Measurements from ENCODE around the gene RIMBP3B.
"Not testable (repeated sequence)": the region's sequence is repeated elsewhere in the genome, so short reads cannot be mapped to it uniquely, and the experiment has no call there.

Gene RIMBP3B

DNA sequence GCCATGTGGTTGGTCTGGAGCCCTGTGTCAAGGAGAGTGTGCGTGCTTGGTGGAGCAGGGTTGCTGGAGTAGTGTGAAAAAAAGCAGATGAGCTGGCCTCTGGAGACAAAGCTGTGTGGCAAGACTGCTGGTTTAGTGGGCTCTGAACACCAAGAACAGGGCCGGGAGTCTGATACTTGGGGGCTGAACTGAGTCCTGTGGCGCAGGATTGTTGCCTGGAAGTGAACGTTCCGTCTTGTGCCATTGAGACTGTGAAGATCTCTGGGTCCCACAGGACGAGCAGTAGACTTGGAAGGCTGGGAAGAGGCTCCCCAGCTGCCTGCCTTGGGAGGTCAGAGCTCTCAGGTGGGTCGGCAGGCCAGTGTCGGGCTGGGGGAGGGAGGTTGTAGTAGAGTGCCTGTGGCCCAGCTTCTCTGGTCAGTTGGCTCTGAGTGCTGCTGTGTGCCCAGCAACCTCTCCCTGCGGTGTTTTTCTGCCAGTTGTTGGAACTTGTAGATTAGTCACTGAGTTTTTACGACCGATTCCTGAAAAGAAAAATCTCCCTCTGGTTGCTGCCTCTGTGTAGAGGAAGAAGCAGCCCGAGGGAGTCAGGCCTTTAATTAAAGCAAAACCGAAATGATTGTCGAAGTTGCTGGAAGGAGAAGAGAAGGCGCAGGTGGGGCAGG, 35.6 kb downstream of the RIMBP3B start:
- DNase-seq = not testable (repeated sequence)

DNA sequence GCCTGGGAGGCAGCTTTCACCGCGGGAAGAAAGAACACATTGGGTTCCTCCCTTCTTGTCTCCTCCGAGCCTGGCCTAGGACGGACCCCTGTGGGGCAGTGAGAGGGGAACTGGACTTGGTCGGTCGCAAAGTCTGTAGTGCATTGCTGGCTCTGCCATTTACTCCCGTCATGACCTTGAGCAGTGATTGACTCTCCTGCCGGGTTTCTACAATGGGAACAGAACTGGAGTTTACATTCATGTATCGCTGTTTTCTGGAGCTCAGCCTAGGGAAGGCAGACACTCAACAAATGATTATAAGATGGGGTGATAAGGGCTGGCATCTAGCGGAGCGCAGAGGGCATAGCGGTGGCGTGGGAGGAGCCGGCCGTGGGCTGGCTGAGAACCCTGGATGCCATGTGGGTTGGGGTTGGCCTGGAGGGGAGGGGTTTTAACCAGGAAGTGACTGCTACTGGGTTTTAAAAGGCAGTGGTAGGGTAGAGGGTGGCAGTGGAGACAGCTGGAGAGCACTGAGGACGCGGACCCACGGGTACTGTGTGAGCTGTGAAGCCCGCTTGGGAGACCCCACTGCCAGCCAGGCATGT, 36.7 kb downstream of the RIMBP3B start:
- DNase-seq = not testable (repeated sequence)

DNA sequence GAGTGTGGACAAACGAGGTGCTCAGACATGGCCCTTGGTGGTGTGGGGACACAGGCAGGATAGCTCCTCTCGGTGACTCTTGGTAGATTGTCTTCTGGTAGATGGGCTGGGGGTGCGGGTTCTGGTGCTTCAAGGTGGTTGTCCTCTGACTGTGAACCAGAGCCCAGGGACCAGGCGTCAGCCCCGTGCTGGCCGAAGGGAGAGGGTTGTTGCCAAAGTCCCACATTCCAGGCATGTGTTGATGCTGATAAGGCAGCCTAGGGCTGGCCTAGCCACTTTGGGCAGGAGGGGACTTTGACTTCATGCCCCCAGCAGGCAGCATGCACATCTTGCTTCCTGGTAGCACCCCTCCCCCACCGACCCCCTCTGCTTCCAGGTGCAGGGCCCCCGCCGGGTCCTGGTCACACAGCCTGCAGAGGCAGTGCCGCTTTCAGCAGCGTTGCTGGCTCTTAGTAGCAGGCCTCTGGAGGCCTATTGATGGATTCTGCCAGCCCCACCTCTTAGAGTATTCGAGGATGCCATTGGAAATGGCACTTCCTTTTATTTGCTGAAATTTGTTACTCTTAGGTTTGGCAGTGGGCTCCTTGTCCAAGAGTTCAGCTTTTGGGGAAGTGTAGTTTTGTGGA, 40.6 kb downstream of the RIMBP3B start:
- not testable (repeated sequence) for DNase-seq

DNA sequence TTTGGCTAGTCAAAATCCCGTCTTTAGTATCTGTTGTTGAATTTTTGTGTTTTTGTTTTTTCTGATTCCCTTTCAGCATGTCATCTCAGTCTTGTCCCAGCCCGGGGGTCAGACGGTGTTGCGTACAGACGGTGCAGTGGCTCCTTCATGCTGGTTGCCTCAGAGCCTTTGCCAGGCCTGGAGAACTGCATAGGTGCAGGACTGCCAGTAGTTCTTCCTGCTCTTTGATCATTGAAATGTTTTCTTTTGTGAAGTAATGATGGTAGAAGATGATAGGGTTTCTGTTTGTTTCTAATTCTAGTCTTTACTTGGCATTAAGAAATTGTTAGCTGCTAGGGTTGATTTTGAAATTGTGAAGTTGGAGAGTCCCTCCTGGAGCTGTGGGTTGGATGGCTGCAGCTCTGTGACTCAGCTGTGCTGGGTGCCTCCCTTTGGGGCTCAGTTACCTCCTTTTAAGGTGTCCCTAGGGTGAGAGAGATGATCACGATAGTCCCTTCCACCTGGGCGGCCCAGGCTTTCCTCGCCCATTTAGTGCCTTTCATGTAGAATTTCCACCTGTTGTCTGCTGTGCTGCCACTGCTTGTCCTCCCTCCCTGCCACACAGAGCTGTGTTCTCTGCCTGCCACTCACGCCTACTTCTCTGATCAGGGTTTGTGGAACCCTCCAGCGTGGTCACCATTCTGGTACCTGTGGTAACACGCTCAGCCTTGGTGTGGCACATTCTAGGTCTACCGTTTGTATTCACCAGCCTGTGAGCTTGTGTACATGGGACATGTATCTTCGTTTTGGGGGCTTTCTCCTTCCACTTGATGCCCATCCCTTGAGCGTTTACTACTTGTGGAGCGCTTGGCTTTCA, 51.1 kb downstream of the RIMBP3B start:
- DNase-seq = not testable (repeated sequence)

DNA sequence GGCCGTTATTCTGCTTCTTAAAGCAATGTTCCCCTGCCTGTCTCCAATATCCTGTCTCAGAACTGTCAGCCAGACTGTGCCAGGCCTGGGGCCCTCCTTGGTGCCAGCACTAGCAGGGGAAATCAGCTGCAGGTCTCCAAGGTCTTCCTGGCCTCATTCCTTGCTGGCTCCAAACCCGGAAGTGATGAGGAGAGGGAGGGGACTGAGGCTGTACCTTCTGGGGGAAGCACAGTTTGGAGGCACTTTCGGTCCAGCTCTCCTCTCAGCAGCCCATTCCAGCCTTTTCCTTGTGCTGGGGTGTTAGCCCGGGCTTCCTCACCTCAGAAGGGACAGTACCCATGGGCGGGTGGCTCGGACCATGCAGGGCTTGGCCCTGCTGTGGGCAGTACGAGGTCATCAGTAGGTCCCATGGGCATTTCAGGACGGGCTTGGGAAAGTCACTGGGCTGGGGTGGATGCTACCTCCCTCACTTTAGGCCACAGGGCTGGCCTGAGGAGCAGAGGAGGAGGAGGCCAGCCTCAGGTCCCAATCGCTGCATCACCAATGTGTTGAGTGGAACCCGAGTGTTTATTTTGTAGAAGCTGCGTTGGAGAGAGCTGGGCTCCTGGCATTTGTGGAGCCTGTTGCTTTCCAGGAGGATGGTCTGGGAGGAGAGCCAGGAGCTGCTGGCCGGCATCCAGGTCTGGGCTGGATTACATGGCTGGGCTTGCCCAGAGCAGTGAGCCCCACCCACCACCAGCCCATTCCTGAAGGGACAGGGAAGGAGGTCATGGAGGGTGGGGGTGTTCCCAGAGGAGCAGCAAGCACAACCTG, 52.7 kb downstream of the RIMBP3B start:
- DNase-seq = not testable (repeated sequence)

DNA sequence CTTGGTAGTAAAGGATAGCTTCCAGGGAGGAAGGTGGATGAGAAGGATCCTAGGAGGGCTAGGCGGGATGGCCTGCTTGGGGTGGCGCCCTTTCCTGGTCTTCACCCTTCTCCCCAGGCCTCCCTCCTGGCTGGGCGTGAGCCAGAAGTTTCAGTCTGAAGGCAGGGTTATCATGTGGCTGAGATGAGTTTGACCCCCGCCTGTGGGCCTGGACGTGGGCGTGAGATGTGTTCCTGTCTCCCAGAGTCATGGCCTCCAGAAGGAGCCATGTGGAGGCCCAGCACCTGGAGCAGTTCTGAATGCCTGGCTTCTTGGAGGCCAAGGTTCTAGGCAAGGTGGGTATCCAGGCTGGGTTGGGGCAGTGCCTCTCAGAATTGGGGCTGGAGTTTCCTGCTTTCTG, 54.5 kb downstream of the RIMBP3B start:
- not testable (repeated sequence) for DNase-seq

Data from activated CD4-positive, alpha-beta T cell treated with anti-CD3 and anti-CD28 coated beads, Interleukin-2, amount 50 U/mL, for 48 hours (primary cell).